Epithelial cell of prostate (primary cell): ENCODE results near the gene KLB.
"Not testable (repeated sequence)": the region's sequence is repeated elsewhere in the genome, so short reads cannot be mapped to it uniquely, and the experiment has no call there.

Experiments used
- DNase-seq: peaks from one replicate; pipeline ENCODE4 v3.0.0-alpha.2; 2011; ENCODE audit warnings: low read depth, low spot score
- H3K27ac ChIP-seq: fragments of 450-650 bp; 2 replicates; pipeline ENCODE4 v1.5.1; 2017; ENCODE audit warnings: mild to moderate bottlenecking

KLB gene

GRCh38 chr4:39406763-39407583, at the start of gene KLB:
Gene KLB (plus strand): TSS chr4:39406930. CDS start chr4:39406950, 20 bp downstream.
- no peak within 1 kb of the TSS for H3K27ac ChIP-seq
- no peak for DNase-seq

- no peak for DNase-seq
- peak overlapping the region; percentile 32 for H3K27ac ChIP-seq
These were observed 49.7 kb upstream of the KLB start for GRCh38 chr4:39357002-39357401.

- not testable (repeated sequence) for H3K27ac ChIP-seq
These were observed 46.1 kb upstream of the KLB start for GRCh38 chr4:39360611-39361010.

GRCh38 chr4:39362827-39363226, 43.9 kb upstream of the KLB start:
- no peak overlapping the region for H3K27ac ChIP-seq
- DNase-seq: no peak

More at GRCh38 chr4:39360611-39361010, 46.1 kb upstream of the KLB start:
- DNase-seq: not testable (repeated sequence)

- H3K27ac ChIP-seq: no peak overlapping the region
- no peak for DNase-seq
These were observed 42.8 kb upstream of the KLB start for GRCh38 chr4:39363773-39364393.

- peak overlapping the region; percentile 51 for H3K27ac ChIP-seq
- no peak for DNase-seq
These were observed 41.4 kb upstream of the KLB start for GRCh38 chr4:39365360-39365759.

GRCh38 chr4:39365830-39366771, 40.6 kb upstream of the KLB start, which contains the start of gene RFC1:
Gene RFC1 (minus strand): TSS chr4:39366362. CDS start chr4:39366241, 121 bp downstream.
- H3K27ac ChIP-seq: peak within 1 kb of the TSS; percentile 51
- DNase-seq: peak; percentile 70

- DNase-seq: no peak
These were observed 39.6 kb upstream of the KLB start for GRCh38 chr4:39367166-39367565.

GRCh38 chr4:39369301-39369700, 37.4 kb upstream of the KLB start:
- H3K27ac ChIP-seq: no peak overlapping the region
- DNase-seq: no peak

More at GRCh38 chr4:39367166-39367565, 39.6 kb upstream of the KLB start:
- no peak overlapping the region for H3K27ac ChIP-seq

- not testable (repeated sequence) for DNase-seq, H3K27ac ChIP-seq
These were observed 35.5 kb upstream of the KLB start for GRCh38 chr4:39371209-39371608.

GRCh38 chr4:39375478-39375877, 31.3 kb upstream of the KLB start:
- DNase-seq: no peak
- H3K27ac ChIP-seq: no peak overlapping the region

GRCh38 chr4:39383690-39384089, 23.0 kb upstream of the KLB start:
- DNase-seq: no peak
- H3K27ac ChIP-seq: no peak overlapping the region

- no peak overlapping the region for H3K27ac ChIP-seq
- no peak for DNase-seq
These were observed 22.2 kb upstream of the KLB start for GRCh38 chr4:39384563-39384962.

- no peak for DNase-seq
- H3K27ac ChIP-seq: no peak overlapping the region
These were observed 16.1 kb upstream of the KLB start for GRCh38 chr4:39390603-39391002.

- no peak for DNase-seq
These were observed 12.0 kb upstream of the KLB start for GRCh38 chr4:39394706-39395105.

GRCh38 chr4:39401640-39402039, 5.1 kb upstream of the KLB start:
- not testable (repeated sequence) for H3K27ac ChIP-seq, DNase-seq

More at GRCh38 chr4:39394706-39395105, 12.0 kb upstream of the KLB start:
- no peak overlapping the region for H3K27ac ChIP-seq

- DNase-seq: no peak
- no peak overlapping the region for H3K27ac ChIP-seq
These were observed 805 bp downstream of the KLB start for GRCh38 chr4:39407584-39407885.

GRCh38 chr4:39410415-39410814, 3.7 kb downstream of the KLB start:
- no peak overlapping the region for H3K27ac ChIP-seq
- no peak for DNase-seq

GRCh38 chr4:39411561-39411960, 4.8 kb downstream of the KLB start:
- DNase-seq, H3K27ac ChIP-seq: not testable (repeated sequence)

GRCh38 chr4:39415678-39416283, 9.1 kb downstream of the KLB start:
- H3K27ac ChIP-seq: no peak overlapping the region

More at GRCh38 chr4:39415678-39416283, 9.1 kb downstream of the KLB start:
- DNase-seq: no peak
